ENCODE measurements around the gene EDC4.
A peak's percentile ranks its signal among the peaks of the same experiment; 100 is the strongest.
"Not testable (repeated sequence)": the region's sequence is repeated elsewhere in the genome, so short reads cannot be mapped to it uniquely, and the experiment has no call there.

The EDC4 gene

DNA sequence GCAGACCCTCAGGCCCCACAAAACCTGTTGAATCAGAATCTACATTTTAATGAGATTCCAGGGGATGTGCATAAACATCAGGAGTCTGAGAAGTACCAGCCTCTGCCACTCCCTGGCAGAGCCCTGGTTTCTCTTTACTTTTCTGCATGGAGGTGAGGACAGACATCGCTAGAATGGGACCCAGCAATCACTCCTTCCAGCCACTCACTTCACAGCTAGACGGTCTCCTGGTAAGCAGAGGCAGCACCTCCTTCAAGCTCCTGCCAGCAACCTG is 42.6 kb downstream of the EDC4 start:
- not testable (repeated sequence) for DNase-seq

DNA sequence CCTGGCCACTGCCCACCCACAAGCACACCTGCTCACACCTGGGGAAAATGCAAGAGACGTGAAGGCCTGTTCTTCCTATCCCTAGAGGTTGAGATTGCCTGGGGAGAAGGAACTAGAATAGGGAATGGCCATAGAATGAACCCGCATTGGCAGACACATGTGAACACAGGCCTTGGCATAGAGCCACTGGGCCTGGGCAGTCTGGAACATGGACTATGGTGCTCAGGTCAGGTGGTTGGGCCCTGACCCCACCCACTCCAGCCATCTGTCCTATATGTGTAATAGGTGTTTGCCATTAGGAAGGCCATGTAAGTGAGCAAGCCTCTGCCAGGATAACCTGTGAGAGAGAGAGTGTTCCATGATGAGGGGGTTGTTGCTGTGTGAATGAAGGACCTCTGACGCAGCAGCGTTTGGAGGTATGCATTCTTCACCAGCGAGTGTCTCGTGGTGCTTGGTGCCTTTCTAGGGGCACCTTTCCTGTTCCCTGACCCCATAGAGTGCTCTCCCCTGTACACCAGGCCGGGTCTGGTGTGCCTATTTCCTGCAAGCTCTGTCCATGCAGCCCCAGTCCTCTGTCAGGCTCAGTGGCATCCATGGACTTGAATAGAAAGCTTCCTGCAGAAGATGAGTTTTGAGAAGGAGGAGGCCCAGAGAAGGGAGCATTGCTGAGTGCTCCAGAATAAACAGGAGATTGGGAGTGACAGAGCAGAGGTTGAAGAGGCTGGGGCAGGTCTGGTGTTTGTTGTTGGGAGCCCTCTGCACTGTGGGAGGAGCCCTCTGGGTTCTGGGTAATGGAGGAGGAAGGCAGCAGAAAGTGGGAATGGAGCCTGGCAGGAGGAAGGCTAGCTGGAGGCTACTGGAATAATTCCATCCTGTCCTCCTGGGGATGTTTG is 43.2 kb downstream of the EDC4 start:
- peak; percentile 64 for DNase-seq

DNA sequence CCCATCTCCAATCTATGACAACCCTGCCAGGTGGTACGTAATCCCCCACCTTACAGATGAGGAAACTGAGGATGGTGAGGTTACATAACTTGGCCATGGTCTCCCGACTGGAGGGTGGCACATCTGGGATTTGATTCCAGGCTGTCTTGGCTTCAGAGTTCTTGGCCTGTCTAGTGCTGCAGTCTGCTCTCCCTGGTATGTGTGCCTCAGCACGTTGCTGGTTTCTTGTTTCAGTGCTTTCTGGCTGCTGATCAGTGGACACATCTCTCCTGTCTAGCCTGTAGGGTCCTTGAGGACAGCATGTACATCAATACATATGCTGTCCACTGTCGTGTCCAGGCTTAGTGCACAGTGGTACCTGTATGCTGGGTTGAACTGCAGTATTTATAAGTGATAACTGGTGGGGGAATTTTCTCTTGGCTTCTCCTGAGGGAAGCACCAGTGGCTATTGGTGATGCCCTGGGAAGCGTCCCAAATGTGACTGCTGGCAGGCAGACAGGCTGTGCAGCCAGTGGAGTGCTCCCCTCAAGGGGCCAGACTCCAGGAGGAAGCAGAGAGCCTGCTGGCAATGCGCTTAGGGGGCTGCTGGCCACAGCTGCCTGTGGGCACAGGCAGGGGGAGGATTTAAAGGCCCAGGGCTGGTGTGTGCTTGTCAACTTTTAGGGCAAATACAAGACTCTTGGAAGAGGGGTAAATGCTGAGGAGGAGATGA is 44.4 kb downstream of the EDC4 start:
- peak; percentile 69 for DNase-seq

DNA sequence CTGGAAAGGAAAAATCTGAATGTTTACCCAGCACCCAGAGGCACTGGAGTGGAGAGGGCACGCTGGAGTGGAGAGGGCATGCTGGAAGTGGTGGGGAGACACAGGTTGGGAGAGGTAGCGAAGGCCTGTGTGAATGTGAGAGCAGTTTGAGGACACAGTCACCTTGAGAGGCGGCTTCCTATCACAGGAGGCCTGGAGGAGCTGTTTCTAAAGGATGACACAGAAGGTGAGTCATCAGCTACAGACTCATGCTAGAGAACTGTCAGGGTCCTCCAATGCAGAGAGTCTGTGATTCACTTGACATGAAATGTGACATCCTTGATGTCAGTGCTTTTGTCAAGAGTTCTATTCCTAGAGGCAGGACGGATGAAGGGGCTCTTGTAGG is 45.0 kb downstream of the EDC4 start:
- DNase-seq, result peak; percentile 89

DNA sequence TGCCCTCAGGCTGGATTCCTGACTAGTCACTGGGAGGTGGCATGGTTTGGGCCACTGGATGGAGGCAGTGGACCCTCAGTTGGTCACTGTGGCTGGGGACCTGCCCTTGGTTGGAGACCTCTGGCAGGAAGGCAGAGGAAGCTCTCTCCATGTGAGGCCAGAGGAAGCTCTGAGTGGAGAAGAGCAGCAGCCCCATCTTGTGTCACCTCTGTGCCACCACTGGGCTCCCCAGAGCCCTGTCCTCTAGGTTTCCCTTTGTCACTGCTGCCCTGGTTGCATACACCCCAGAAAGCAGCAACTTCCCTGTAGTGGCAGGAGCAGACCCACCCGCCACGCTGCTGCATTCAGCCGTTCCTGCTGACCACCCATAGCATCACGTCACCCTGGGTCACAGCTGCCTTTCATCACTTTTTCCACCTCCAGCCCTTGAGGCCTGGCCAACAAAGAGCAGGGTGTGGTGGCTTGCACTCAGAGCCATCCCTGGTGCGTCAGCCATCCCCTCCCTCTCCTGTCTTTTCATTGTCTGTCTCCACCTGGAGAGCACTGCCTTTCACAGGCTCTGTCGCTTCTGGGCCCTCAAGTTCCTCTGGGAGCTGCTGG is 46.9 kb downstream of the EDC4 start:
- peak; percentile 50 for DNase-seq

DNA sequence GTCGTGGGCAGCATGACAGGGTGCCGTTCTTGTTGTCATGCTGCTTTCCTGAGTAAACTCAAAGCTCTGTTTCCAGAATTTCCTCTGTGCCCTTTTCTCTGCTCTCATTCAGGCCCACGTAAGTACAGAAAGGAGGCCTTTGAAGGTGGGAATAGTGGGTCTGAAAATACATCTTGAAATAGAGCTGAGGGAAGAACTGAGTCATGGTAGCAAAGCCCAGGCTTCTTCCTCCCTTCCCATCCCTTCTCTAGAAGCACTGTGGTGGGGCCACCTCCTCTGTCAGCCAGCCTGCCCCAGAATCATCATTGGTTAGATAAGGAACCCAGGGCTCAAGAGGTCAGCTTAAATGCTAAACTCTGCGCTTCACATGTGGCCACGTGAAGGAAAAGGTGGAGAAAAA is 49.4 kb downstream of the EDC4 start:
- DNase-seq, result no peak

DNA sequence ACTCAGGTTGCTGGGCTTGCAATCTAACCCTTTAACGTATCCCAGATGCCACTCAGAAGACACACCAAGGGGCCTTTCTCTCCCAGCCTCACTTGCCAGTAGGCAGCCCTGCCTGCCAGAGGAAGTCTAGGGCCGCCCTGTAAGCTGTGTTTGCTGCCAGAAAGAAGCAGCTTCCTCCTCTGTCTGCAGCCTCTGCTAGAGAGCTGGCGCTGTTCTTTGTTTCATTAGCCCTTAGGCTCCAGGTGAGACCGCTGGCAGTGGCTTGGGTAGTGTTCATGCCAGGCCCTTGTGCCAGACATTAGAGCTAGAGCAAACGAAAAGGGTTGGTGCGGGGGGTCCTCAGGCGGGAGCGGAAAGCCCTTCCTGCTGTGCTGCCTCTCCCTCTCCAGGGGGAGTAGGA is 49.9 kb downstream of the EDC4 start:
- no peak for DNase-seq

DNA sequence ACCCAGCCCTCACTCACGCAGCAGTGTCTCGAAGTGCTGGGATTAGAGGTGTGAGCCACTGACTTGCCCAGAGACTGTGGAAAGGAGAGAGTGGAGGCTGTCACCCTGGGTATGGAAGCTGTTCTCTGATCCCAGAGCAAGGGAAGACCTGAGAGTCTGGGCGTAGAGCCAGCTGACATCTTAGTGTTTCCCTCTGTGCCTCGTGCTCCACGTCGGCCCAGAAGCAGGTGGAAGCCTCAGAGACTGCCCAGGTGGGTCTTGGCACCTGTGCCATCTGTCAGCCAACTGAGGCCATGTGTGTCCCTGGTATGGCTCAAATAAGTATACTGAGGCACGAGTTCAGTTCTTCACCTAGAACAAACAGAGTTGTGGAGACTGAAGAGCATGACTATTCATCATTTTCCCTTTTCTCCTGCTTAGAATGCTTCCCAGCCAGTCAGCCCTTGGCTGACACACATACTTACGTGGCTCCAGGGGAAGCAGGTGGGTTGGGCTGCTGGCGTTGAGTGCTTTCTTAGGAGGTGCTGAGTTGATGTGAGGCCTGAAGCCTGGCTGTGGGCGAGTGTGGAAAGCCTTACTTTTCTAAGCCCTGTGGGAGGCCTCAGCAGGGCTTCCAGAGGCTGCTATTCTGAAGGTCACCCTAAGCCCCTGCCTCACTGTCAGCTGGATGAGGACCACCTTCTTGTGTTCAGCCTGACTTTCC is 50.7 kb downstream of the EDC4 start:
- DNase-seq, result no peak

DNA sequence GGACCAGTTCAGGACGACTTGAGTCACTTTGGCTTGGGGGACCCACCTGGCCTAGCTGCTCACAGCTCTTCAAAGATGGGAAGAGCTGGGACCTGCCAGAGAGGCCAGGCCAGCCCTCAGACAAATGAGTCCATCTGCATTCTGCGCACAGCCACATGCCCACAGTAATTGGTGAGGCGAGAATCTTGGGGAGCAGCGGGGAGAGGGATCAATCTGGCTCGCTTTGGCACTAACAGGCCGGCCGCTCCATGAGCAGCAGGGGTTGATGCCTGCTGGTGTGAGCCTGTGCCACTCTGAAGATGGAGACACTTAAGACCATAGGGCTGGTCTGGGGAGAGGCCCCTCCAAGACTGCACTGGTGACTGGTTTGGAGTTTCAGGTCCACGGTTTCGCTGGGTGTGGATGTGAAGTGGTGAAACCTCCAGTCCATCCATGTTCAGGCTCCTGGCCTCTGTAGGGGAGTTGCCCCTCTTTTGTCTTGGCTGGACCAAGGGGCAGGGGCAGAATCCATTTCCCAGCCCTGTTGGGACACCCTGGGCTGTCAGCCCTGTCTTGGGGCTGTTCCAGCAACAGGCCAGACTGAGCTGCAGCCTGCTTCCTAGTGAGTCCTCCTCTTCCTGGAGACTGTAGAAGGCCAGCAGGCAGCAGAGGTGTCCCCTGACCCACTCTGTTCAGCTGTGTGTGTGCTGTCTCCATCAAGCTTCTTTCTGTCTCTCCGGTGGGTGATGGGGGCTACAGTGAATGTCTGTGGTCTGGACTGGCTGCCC is 51.5 kb downstream of the EDC4 start:
- no peak for DNase-seq

DNA sequence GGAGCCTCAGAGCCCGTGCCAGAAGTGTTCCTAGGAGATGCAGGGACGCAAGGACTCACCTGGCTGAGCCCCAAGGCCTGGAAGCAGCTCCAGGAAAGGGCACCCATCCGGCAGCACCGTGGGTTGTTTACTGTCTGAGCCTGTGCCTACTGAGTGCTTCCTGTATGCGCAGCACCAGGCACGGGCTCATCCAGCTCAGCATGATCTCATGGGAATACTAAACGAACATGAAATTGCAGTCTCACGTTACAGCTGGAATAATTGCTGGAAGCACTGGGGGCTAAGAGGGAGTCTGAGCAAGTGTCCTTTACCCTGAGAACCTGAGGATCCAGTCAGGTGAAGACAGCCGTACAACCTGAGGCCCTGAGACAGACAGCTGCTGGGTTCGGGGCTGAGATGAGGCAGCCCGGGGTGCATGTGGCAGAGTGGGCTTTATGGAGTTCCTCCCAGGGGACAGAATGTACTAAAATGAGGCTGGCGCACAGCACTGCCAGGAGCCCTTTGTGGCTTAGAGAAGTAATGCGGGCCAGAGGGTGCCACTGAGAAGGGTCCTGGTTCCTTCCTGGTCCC is 53.4 kb downstream of the EDC4 start:
- DNase-seq, result no peak

DNA sequence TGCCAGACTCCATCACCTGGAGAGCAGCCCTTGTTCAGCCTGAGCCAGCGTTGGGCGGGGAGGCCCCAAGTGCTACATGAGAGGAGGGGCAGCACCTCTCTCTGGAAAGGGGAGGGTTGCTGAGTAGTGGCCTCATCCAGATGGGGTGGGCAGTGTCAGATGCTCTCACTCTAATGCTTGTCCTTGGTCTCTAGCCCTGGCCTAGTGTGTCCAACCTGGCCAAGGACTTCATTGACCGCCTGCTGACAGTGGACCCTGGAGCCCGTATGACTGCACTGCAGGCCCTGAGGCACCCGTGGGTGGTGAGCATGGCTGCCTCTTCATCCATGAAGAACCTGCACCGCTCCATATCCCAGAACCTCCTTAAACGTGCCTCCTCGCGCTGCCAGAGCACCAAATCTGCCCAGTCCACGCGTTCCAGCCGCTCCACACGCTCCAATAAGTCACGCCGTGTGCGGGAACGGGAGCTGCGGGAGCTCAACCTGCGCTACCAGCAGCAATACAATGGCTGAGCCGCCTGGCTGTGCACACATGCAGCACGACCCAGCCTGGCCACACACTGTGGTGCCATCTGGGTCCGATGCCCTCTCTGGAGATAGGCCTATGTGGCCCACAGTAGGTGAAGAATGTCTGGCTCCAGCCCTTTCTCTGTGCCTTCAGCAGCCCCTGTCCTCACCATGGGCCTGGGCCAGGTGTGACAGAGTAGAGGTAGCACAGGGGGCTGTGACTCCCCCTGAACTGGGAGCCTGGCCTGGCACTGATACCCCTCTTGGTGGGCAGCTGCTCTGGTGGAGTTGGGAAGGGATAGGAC is 54.5 kb downstream of the EDC4 start:
- DNase-seq, result no peak

DNA sequence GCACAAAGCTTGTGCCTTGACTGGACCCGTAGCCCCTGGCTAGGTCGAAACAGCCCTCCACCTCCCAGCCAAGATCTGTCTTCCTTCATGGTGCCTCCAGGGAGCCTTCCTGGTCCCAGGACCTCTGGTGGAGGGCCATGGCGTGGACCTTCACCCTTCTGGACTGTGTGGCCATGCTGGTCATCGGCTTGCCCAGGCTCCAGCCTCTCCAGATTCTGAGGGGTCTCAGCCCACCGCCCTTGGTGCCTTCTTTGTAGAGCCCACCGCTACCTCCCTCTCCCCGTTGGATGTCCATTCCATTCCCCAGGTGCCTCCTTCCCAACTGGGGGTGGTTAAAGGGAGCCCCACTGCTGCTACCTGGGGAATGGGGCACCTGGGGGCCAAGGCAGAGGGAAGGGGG is 55.3 kb downstream of the EDC4 start:
- DNase-seq, result no peak

DNA sequence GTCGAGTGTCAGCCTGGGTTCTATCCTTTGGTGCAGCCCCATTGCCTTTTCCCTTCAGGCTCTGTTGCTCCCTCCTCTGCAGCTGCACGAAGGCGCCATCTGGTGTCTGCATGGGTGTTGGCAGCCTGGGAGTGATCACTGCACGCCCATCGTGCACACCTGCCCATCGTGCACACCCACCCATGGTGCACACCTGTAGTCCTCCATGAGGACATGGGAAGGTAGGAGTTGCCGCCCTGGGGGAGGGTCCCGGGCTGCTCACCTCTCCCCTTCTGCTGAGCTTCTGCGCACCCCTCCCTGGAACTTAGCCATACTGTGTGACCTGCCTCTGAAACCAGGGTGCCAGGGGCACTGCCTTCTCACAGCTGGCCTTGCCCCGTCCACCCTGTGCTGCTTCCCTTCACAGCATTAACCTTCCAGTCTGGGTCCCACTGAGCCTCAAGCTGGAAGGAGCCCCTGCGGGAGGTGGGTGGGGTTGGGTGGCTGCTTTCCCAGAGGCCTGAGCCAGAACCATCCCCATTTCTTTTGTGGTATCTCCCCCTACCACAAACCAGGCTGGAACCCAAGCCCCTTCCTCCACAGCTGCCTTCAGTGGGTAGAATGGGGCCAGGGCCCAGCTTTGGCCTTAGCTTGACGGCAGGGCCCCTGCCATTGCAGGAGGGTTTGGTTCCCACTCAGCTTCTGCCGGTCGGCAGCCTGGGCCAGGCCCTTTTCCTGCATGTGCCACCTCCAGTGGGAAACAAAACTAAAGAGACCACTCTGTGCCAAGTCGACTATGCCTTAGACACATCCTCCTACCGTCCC is 55.9 kb downstream of the EDC4 start:
- peak; percentile 84 for DNase-seq

DNA sequence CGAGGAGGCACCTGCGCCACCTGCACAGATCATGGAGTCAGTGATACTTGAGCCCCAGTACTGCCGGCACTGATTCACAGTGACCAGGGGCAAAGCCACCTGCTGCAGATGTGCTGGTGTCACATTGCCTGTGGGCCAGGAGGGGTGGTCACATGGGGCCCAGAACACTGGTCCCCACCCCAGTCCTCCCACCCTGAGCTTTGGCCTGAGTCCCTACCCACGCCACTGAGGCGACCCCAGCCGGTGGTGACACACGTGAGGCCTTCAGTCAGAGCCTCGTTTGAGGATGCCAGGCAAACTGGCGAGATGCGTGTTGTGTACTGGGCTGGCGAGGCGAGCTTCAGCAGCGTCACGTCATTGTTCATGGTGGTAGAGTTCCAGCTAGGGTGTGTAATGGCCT is 57.3 kb downstream of the EDC4 start:
- DNase-seq, result no peak

DNA sequence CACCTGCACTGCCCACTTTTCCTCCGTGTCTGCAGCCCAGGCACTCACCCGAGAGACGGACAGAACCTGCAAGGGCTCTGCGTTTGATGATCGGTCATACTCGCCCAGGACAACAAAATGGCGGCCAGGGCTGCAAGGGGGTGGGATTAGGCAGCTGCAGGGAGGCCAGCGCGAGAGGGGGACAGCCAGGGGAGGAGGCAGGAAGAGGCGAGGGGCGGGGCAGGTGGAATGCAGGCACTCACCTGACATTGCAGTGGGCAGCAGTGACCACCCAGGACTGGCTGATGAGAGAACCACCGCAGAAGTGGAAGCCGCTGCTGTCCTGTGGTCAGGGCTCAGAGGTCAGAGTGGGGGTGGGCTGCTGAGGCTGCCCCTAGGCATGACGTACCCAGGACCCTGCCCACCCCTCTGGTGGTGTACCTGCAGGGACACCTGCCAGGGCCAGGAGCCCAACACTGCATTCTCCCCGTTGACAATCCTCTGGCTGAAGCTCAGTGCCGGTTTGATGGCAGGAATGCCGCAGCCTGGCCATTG is 57.9 kb downstream of the EDC4 start:
- no peak for DNase-seq
